Measurements from ENCODE around the gene CCNY.

The CCNY gene

DNA sequence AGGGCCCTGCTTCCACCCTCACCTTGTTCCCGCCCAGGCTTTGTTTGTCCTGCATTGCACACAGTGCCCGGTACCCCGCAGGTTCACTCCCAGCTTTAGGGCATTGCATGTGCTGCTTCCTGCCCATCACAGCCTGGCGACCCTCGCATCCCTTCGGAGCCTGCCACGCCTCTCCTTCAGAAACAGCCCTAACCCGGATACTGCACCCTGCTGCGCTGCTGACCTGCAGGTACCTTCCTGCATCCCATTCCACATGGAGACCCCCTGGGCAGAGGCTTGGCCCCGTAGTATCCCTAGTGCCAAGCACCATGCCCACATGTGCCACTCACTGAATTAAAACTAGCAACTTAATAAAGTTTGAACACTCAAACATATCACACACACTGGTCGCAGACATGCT lies 249.0 kb downstream of the CCNY start:
- no peak for DNase-seq (ENCODE audit: low read depth)

DNA sequence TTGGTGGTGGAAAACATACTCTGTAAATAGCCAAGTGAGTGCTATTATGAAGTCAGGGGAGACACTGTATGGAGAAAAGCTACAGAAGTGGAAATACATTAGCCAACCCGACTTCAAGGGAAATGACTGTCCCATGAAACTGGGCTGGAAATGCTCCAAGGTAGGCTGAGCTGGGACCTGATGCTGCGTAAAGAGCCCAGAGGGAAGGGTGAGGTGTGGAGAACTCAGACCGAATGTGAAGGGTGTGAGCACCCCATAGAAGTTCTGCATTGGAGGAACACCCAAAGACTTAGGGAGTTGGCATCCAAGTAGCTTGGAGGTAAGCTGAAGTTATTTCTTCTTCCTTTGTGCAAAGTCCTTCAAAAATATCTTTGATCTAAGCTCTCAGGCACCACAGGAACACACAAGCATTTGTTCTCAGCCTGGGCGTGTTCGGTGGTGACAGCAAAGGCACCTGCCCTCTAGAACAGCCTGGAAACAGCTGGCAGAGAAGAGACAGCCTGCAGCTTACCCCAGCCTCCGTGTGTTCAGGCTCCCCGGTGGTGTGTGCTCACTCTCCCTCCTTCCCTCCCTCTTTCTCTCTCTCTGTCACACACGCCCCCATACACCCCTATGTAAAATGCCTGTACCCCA lies 249.7 kb downstream of the CCNY start:
- DNase-seq (ENCODE audit: low read depth) = no peak

DNA sequence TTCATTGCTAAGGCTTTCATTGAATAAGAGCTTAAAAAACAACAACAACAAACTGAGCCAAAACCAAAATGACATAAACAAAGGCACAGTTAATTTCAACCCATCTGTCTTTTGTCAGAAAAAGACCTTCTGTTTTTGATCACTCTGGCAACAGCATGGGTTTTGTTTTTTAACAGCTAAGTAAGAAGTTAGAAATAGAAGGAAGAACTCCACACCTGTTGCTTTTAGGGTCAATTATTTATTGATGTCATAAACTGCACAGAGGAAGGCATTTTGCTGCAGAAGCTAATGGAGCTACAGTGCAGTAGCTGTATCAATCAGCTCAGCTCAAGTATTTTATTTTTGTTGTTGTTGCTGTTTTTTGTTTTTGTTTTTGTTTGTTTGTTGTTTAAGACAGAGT lies 252.5 kb downstream of the CCNY start:
- no peak for DNase-seq (ENCODE audit: low read depth)

DNA sequence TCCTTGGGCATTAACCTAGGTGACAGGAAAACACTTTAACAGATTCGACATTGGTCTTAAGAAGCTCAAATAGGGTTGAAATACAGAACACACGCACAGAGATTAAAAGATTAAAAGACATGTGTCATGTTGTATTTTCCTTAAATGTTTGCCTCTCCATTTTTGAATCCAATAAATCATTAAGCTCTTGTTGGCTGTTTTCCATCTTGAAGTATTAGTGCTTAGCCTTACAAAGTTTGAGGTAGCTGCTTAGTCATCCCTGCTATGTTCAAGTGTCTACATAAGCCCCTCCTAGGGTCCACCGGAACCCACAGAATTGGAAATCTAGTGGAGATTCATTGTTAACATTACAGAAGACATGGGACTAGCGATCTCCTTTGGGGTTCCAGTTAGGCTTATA lies 256.1 kb downstream of the CCNY start:
- DNase-seq (ENCODE audit: low read depth) = no peak

DNA sequence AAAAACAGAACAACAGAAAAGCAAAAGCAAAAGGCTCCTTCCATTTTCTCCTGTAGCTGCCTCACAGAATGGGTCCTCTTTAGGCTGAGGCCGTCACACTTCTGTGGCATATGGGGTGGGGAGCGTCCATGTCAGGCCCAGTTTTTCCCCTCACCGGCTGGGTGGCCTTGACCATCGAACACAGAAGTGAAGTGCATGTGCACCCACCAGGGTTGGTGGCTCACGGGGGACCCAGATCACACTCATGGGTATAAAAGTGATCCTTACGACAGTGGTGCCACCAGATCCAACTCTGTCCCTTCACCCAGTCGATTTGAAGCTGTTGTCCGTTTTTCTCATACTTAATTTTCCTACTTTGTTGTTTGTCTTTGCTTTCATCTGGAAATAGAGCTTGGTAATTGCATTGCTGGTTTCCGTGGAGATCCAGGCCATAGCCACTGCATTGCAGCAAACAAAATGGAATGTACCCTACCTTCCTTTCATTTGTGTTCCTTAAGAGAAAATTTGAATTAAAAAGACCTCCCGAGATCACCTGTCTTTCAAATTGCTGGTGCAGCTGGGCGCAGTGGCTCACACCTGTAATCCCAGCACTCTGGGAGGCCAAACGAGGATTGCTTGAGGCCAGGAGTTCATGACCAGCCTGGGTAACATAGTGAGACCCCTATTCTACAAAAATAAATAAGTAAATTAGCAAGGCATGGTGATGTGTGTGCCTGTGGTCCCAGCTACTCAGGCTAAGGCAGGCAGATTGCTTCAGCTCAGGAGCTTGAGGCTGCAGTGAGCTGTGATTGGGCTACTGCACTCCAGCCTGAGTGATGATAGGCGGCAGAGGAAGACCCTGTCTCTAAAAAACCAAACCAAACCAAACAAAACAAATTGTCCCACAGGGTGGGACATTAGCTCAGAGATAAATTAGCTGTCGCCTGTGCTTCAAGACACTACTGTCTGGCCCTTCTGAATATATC lies 258.1 kb downstream of the CCNY start:
- DNase-seq (ENCODE audit: low read depth) = no peak

DNA sequence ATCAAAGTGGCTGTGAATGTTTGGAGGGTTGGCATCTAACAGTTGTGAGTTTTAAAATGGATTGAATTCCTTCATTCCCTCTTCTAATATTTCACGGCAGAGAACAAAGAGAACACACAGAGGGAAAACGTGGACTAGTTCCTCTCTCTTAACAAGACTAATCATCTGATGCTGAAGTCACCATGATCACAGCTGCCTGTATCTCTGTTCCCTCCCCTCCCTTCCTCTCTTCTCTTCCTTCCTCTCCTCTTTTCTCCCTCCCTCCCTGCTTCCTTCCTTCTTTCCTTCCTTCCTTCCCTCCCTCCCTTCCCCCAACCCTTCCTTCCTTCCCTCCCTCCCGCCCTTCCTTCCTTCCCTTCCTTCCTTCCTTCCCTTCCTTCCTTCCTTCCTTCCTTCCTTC lies 258.8 kb downstream of the CCNY start:
- DNase-seq (ENCODE audit: low read depth) = no peak

DNA sequence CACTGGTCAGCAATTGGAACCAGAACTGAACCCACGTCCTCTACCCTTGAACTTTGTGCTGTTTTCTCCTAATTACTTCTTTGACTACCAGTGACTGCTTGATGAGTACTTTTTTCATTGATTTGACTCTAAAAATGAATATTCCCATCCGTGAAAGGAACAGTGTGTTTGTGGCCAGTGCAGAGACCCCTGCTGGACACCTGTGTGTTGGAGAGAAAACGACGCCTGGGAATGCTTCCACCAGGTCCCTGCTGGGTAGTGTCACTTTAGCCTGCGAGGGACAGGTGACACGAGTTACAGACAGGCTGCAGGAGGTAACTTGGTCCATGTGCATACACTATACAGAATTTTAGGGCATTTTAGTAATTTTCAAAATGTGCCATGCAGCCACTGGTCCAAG lies 262.1 kb downstream of the CCNY start:
- no peak for DNase-seq (ENCODE audit: low read depth)

DNA sequence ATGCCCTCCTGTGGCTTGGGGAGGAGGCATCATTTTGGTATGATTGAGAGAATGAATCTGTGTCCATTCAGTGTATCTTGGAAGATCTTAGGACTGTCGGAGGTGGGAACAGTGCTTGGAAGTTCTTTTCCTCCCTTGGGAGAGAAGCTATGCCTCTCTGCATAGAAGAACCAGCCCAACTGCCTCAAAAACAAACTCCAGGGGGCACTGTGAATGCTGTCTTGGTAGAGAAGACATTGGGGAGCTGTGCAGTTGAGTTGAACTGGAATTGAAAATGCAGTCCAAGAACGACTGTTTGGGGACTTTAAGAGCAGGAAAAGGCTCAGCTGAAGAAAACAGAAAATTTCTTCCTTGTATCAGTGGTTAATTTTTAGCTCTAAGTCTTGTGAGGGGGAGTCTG lies 263.9 kb downstream of the CCNY start:
- DNase-seq (ENCODE audit: low read depth) = no peak

DNA sequence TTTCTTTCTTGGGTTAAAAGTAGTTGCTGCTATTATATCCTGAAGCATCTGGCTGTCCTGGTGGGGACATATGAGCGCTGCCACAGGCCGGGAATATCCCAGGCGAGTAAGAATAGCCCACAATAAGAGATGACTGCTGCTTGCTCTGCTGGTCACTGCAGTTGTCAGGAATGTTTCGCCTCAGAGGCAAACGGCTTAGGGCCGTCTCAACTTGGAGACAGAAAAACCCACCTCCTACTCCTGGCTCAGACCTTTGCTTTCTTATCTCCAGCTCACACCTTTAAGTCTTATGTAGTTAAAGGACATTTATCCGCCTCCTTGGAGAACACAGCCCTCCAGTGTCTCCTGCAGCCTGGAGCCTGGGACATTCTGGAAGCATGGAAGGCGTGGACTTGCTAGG lies 268.9 kb downstream of the CCNY start, which contains the start of gene GJD4:
TSS of gene GJD4 (plus strand) at position 151 of the 400 bp plus-strand sequence. CDS start at position 378, 227 bp downstream.
- DNase-seq (ENCODE audit: low read depth) = no peak

DNA sequence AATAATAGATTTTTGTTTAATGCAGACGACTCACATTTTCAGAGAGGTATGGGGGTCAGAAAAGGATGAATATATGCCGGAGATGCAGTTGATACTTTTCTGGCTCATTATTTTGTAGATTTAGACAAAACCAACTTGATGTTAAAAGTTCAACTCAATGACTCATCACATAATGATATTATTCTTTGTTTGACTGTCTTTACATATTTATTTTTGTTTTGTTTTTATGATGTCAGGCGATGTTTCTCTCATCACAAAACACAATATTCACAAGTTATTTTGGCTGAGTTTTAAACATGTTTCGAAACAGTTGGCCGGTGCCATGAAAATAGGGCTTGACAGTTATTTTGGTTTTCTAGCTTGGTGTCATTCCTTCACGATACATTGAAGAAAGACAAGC lies 270.1 kb downstream of the CCNY start:
- DNase-seq (ENCODE audit: low read depth) = no peak

DNA sequence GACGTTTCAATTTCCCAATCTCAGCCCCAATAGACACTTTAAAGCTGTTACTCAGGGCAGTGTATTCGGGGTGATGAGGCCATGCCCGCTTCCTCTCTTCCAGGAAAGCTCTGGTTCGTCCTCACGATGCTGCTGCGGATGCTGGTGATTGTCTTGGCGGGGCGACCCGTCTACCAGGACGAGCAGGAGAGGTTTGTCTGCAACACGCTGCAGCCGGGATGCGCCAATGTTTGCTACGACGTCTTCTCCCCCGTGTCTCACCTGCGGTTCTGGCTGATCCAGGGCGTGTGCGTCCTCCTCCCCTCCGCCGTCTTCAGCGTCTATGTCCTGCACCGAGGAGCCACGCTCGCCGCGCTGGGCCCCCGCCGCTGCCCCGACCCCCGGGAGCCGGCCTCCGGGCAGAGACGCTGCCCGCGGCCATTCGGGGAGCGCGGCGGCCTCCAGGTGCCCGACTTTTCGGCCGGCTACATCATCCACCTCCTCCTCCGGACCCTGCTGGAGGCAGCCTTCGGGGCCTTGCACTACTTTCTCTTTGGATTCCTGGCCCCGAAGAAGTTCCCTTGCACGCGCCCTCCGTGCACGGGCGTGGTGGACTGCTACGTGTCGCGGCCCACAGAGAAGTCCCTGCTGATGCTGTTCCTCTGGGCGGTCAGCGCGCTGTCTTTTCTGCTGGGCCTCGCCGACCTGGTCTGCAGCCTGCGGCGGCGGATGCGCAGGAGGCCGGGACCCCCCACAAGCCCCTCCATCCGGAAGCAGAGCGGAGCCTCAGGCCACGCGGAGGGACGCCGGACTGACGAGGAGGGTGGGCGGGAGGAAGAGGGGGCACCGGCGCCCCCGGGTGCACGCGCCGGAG lies 271.4 kb downstream of the CCNY start:
- DNase-seq (ENCODE audit: low read depth) = no peak

DNA sequence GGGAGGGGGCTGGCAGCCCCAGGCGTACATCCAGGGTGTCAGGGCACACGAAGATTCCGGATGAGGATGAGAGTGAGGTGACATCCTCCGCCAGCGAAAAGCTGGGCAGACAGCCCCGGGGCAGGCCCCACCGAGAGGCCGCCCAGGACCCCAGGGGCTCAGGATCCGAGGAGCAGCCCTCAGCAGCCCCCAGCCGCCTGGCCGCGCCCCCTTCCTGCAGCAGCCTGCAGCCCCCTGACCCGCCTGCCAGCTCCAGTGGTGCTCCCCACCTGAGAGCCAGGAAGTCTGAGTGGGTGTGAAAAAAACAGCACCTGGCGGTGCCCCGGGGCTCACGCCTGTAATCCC lies 272.0 kb downstream of the CCNY start:
- DNase-seq (ENCODE audit: low read depth) = no peak

DNA sequence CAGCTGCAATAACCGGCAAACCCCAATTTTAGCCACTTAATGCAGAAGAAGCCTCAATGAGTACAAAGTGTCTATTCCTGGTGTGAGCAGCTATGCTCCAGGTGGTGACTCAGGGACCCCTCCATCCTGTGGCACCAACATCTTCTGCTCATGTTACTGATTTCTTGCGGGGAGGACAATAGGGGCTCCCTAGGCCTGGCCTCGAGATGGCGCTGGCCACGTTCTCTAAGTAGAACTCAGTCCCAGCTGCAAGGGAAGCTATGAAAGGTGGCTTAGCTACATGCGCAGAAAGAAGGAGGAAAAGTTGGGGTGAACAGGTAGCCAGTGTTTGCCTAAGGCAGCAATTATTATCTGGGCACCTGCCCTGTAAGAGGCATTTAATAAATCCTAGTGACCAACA lies 275.4 kb downstream of the CCNY start:
- DNase-seq (ENCODE audit: low read depth) = no peak

DNA sequence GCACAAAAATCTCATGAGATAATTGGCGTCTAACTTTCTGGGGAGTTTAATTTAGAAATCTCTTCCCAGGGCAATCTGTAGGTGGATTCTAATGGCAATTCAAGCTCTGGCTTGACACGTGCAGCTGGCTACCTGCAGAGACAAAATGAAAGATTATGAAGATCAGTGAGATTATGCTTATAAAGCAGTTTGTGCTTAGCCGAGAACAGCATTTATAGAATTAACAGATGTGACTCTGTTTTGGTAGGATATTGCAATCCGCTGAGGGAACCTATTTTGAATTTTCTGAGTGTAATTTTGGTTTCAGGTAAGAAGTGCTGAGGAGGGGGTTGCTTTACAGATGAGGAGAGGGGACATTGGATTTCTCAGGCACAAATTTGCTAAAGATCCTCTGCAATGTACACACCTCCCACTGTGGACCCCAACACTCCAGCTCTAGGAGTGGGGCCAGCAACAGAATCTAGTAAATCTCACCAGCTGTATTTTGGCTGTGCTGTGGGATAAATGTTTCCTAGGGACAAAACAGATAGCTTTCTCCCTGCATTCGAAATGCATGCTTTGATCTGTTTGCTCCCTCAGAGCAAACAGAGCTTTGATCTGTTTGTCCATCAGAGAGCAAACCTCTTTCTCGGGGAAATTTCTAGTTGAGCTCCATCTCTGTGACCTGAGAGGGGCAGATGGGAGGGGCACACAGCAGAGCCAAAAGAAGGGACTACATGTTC lies 276.2 kb downstream of the CCNY start:
- DNase-seq (ENCODE audit: low read depth) = no peak

DNA sequence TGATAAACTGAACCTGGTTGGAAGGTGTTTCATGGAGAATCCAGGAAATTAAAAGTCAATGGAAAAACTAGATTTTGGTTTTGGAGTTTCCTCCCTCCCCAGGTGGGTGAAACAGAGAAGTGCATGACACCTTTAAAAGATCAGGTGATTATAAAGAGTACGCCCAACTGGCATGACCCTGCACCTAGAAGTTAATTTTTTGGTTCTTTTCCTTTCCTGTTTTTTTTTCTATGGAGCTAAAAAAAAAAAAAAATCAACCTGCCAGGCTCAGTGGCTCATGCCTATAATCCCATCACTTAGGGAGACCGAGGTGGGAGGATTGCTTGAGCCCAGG lies 276.8 kb downstream of the CCNY start:
- DNase-seq (ENCODE audit: low read depth) = no peak

DNA sequence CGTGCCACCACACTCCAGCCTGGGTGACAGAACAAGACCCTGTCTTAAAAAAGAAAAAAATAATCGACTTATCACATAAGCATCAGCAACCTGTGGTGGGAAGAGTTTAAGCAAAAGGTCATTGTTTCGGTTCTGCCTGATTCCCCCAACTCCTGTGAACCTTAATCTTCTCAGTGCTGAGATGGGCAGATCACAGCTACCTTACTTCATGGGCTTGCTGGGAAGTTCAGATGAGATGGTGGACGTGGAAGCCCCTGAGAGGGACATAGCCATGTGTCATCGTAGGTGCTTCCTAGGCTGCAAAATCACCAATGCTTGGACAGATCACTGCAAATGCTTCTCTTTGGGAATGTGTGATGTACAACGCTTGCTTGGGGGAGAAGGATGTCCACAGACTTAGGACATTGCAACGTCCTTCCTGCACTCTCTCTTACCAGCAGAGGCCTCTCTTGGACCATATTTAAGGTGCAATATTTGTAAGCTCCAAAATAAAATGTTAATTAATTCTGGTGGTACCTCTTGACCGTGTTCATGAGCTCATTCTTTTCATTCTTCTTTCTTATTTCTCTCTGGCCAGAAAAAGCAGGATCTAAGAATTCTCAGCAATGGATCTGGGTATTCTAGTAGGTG lies 277.4 kb downstream of the CCNY start:
- no peak for DNase-seq (ENCODE audit: low read depth)

DNA sequence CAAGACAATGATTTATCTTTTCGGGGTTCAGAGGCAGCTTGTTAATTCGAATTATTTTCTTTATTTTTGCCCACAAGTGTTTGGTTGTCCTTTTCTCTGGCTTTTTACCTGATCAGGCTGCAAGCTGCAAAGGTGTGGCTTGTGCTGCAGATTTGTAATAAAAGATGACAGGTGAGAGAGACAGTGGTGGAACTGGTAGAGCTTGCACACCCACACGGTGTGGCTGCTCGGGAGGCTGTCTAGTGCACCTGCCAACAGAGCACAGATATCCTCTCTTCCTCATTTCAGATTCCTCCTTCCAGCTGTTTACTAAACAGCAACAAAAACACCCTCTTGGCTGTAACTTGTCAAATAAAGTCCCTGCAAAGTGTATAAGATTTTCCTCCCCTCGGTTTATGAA lies 278.0 kb downstream of the CCNY start:
- no peak for DNase-seq (ENCODE audit: low read depth)

Measured in activated T-helper 1 cell treated with Interleukin-2 at 50 U/mL for 16 hours (primary cell).